Muscle layer of duodenum (tissue), 2 donors: ENCODE measurements around the gene RPS6KA5.
"Not testable (repeated sequence)": the region's sequence is repeated elsewhere in the genome, so short reads cannot be mapped to it uniquely, and the experiment has no call there.

ENCODE experiments used
- H3K27ac ChIP-seq: one replicate; pipeline ENCODE4 v1.7.0; 2013; ENCODE audit warnings: mild to moderate bottlenecking, low read length
- H3K27me3 ChIP-seq: one replicate; pipeline ENCODE4 v1.7.0; 2013; ENCODE audit warnings: low read depth, mild to moderate bottlenecking, control low read depth, low read length
- H3K36me3 ChIP-seq, 2 donors: one replicate each; pipeline ENCODE4 v1.7.0; 2013; ENCODE audit warnings: low read length in 2 of 2, control low read depth in 1 of 2, mild to moderate bottlenecking in 1 of 2; ENCODE audit not compliant: insufficient read depth in 2 of 2, control insufficient read depth in 1 of 2
- H3K4me1 ChIP-seq, 2 donors: one replicate each; pipeline ENCODE4 v1.7.0; 2013; ENCODE audit warnings: low read length in 2 of 2, mild to moderate bottlenecking in 2 of 2, control low read depth in 1 of 2, moderate library complexity in 1 of 2; ENCODE audit not compliant: insufficient read depth in 2 of 2, control insufficient read depth in 1 of 2
- H3K4me3 ChIP-seq, 2 donors: one replicate each; pipeline ENCODE4 v1.7.0; 2013; ENCODE audit warnings: low read length in 2 of 2, low read depth in 1 of 2, mild to moderate bottlenecking in 1 of 2
- H3K9me3 ChIP-seq, 2 donors: one replicate each; pipeline ENCODE4 v1.7.0; 2013; ENCODE audit warnings: low read length in 2 of 2, control low read depth in 1 of 2, mild to moderate bottlenecking in 1 of 2; ENCODE audit not compliant: control insufficient read depth in 1 of 2
- donor health status: healthy.

The RPS6KA5 gene

DNA sequence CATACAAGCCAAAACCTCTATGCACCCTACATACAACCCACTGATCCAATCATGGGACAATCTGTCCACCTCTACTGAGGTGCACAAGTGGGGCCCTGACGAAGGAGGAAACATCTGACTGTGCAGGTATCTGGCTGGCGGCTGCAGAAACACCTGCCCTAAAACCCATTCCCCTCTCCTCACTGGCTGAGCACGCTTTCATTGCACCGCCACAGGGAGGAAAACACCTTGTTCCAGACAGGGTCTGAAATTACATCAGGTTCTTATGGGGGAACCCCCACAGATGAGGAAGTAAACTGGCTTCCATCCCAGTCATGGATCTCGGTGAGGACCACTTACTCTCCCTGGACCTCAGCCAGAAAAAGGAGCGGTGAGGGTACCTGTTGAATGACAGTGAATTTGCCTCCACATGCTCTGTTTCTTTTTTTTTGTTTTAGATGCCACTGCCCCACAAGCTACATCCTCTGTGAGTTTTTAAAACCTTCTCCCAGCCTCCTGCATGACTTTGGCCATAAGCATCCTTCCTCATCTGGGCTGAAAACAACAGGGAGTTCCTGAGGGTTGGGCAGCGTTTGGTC lies 29.6 kb upstream of the RPS6KA5 start:
- H3K27me3 ChIP-seq = no peaks in the 10 kb centered on the region
- no peaks in the 10 kb centered on the region for H3K36me3 ChIP-seq
- H3K27ac ChIP-seq = no peak overlapping the region
- H3K4me1 ChIP-seq = peaks cover 0 to 4% of the 10 kb centered on the region in 2 donors
- H3K4me3 ChIP-seq = no peak overlapping the region
- no peaks in the 10 kb centered on the region for H3K9me3 ChIP-seq

- H3K36me3 ChIP-seq = no peaks in the 10 kb centered on the region
- H3K9me3 ChIP-seq = no peaks in the 10 kb centered on the region
- H3K4me3 ChIP-seq = no peak overlapping the region
- peaks cover 0 to 4% of the 10 kb centered on the region in 2 donors for H3K4me1 ChIP-seq
- no peaks in the 10 kb centered on the region for H3K27me3 ChIP-seq
- H3K27ac ChIP-seq = no peak overlapping the region
These were observed 28.3 kb upstream of the RPS6KA5 start for GRCh38 chr14:91088585-91089235.

DNA sequence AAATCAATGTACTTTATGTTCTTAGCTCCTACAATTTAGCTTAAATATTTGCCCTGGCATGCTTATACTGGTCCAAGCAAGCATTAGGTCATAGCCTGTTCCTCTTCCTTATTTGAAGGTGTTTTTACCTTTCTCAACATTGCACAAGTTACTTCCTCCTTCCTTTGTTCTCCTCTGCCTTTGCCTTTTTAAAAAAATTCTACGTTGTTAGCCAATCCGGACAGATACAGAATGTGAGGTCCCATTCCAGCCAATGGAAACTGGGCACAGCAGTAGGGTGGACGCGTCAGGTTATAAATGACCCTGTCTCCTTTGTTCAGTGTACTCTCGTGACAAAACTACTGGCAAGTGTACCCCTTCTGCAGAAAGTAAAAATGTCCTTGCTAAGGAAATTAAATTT lies 27.0 kb upstream of the RPS6KA5 start:
- H3K9me3 ChIP-seq, H3K27ac ChIP-seq, H3K4me3 ChIP-seq, H3K27me3 ChIP-seq, H3K36me3 ChIP-seq, H3K4me1 ChIP-seq: not testable (repeated sequence)

DNA sequence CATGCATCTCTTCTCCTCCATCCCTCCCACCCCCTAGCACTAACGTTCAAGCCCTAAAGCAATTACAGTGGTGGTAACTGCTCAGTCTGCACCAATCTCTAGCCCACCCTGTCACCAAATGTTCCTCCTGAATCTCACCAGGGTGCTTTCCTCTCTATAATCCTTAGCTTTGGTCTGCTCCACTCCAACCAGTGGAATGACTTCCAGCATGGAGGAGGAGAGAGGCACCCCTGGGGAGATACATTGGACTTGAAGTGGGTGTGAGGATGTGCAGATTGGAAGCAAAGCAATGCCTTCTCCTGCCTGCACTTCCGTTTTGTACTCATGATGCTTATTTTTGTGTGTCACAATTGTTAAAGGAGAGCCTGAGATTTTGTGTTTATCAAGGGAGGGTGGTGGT lies 24.1 kb upstream of the RPS6KA5 start:
- no peak overlapping the region for H3K4me3 ChIP-seq
- H3K27ac ChIP-seq = no peak overlapping the region
- no peaks in the 10 kb centered on the region for H3K9me3 ChIP-seq
- no peaks in the 10 kb centered on the region for H3K27me3 ChIP-seq
- no peaks in the 10 kb centered on the region for H3K36me3 ChIP-seq
- peaks cover 0 to 4% of the 10 kb centered on the region in 2 donors for H3K4me1 ChIP-seq

DNA sequence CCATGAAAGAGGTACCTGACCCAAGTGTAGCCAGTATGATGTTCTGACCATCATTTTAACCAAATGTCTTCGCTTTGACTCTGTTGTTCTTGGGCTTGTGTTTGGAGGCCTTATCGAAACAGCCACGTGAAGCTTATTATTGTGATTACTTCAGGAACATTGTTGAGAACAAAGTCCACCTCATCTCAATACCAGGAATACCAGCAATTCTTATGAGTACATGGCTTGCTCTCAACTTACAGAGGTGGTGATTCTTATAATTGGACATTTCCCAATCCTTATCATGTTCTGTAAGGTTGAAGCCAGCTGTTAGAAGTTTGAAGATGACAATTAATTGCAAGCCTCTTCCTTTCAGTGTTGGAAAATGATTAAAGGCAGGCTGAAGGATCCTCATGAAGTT lies 21.8 kb upstream of the RPS6KA5 start:
- H3K4me3 ChIP-seq = no peak overlapping the region
- H3K4me1 ChIP-seq = no peaks in the 10 kb centered on the region
- H3K27me3 ChIP-seq = no peaks in the 10 kb centered on the region
- no peak overlapping the region for H3K27ac ChIP-seq
- no peaks in the 10 kb centered on the region for H3K36me3 ChIP-seq
- H3K9me3 ChIP-seq = no peaks in the 10 kb centered on the region

GRCh38 chr14:91080071-91080470 lies 19.6 kb upstream of the RPS6KA5 start:
- no peak overlapping the region for H3K27ac ChIP-seq
- H3K4me1 ChIP-seq = no peaks in the 10 kb centered on the region
- H3K9me3 ChIP-seq = no peaks in the 10 kb centered on the region
- H3K4me3 ChIP-seq = no peak overlapping the region
- no peaks in the 10 kb centered on the region for H3K27me3 ChIP-seq
- no peaks in the 10 kb centered on the region for H3K36me3 ChIP-seq

GRCh38 chr14:91078095-91078737 lies 17.8 kb upstream of the RPS6KA5 start:
- H3K27ac ChIP-seq = no peak overlapping the region
- H3K4me1 ChIP-seq = no peaks in the 10 kb centered on the region
- H3K36me3 ChIP-seq = no peaks in the 10 kb centered on the region
- no peaks in the 10 kb centered on the region for H3K9me3 ChIP-seq
- no peaks in the 10 kb centered on the region for H3K27me3 ChIP-seq
- no peak overlapping the region for H3K4me3 ChIP-seq

GRCh38 chr14:91075553-91075952 lies 15.1 kb upstream of the RPS6KA5 start:
- no peak overlapping the region for H3K27ac ChIP-seq
- H3K4me3 ChIP-seq = no peak overlapping the region
- no peaks in the 10 kb centered on the region for H3K36me3 ChIP-seq
- no peaks in the 10 kb centered on the region for H3K4me1 ChIP-seq
- H3K27me3 ChIP-seq = no peaks in the 10 kb centered on the region
- H3K9me3 ChIP-seq = no peaks in the 10 kb centered on the region

GRCh38 chr14:91070572-91070971 lies 10.1 kb upstream of the RPS6KA5 start:
- Histone ChIP-seq H3K9me3 (no peaks in the 10 kb centered on the region), H3K27ac (no peak overlapping the region), H3K36me3 (no peaks in the 10 kb centered on the region), H3K4me1 (peaks cover 0 to 3% of the 10 kb centered on the region in 2 donors), H3K4me3 (no peak overlapping the region), H3K27me3 (no peaks in the 10 kb centered on the region)

- Histone ChIP-seq H3K27ac (no peak overlapping the region), H3K27me3 (no peaks in the 10 kb centered on the region), H3K4me1 (peaks cover 3 to 19% of the 10 kb centered on the region in 2 donors), H3K36me3 (no peaks in the 10 kb centered on the region), H3K9me3 (no peaks in the 10 kb centered on the region), H3K4me3 (no peak overlapping the region)
These were observed 8.2 kb upstream of the RPS6KA5 start for GRCh38 chr14:91068642-91069041.

DNA sequence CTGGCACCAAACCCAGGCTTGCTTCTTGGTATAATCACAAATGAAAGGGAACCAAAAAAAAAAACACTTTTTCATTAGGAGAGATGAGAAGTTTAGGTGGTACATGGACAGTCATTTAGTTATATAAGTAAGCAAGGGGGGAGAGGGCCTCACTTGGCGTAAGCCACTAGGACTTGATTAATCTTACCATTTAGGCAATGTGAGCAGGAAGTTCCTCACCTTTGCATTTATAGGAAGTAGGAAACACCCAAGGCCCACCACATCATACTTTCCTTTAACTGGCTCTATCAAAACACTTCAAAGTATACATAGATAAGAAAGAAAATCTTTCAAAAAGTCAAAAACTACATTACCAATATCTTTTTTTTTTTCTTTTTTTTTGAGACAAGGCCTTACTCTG lies 6.7 kb upstream of the RPS6KA5 start:
- H3K36me3 ChIP-seq = no peaks in the 10 kb centered on the region
- no peak overlapping the region for H3K27ac ChIP-seq
- no peak overlapping the region for H3K4me3 ChIP-seq
- no peaks in the 10 kb centered on the region for H3K9me3 ChIP-seq
- H3K4me1 ChIP-seq = peaks cover 8 to 31% of the 10 kb centered on the region in 2 donors
- no peaks in the 10 kb centered on the region for H3K27me3 ChIP-seq
